ENCODE data around the gene ADAM15.

DNA sequence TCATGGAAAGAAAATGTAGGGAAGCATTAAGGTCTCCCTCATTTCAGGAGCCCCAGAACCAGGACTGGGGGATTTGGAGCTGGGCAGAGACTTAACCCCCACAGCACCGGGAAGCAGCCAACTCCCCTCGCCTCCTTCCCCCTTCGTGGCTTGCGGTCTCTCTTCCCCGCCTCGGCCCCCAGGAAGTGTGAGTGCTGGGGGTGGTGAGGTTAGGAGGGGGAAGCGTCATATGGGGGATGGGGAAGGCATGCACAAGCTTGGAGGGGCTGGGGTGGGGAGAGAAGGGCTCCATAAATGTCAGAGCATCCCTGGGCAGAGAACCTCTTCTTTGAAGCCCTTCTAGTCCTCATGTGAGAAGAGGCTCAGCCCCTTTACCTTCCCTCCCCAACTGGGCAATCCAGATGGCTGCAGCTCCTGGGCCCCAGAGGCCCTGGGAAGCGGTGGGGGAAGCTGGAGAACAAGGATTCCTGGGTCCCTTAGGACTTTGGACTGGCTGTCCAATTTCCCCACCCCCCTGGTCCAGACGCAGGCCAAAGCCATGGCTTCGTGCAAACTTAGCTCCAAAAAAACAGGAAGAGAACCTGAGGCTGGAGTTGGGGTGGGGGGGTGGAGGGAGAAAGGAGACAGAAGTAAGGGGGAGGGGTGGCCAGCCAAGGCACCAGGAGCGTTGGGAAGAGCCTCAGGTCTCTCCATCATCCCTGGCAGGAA, 40.8 kb upstream of the ADAM15 start:
- TF ChIP-seq MAX (IDR thresholded peaks at IDR 0.05; ENCODE audit: low read depth) (no peak), RAD21 (IDR thresholded peaks at IDR 0.05; ENCODE audit: low read length) (no peak), POLR2AphosphoS5 (IDR thresholded peaks at IDR 0.05; ENCODE audit: low read depth, low read length) (no peak), TAF1 (IDR thresholded peaks at IDR 0.05; ENCODE audit: borderline replicate concordance, low read depth, low read length) (no peak), NRF1 (IDR thresholded peaks at IDR 0.05; ENCODE audit: low read depth, low read length) (no peak)
- TF ChIP-seq, protein P1, sequence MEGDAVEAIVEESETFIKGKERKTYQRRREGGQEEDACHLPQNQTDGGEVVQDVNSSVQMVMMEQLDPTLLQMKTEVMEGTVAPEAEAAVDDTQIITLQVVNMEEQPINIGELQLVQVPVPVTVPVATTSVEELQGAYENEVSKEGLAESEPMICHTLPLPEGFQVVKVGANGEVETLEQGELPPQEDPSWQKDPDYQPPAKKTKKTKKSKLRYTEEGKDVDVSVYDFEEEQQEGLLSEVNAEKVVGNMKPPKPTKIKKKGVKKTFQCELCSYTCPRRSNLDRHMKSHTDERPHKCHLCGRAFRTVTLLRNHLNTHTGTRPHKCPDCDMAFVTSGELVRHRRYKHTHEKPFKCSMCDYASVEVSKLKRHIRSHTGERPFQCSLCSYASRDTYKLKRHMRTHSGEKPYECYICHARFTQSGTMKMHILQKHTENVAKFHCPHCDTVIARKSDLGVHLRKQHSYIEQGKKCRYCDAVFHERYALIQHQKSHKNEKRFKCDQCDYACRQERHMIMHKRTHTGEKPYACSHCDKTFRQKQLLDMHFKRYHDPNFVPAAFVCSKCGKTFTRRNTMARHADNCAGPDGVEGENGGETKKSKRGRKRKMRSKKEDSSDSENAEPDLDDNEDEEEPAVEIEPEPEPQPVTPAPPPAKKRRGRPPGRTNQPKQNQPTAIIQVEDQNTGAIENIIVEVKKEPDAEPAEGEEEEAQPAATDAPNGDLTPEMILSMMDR (IDR thresholded peaks at IDR 0.05), result no peak

All from SK-N-SH (cell line).